ENCODE results near the gene SCN5A.

SCN5A gene

GRCh38 chr3:38560284-38560683 lies 89.2 kb downstream of the SCN5A start:
- Histone ChIP-seq H3K9ac (no peak overlapping the region), H3K27me3 (no peaks in the 10 kb centered on the region), H3K4me3 (no peak overlapping the region), H4K20me1 (no peaks in the 10 kb centered on the region; a peak in 1 of 22 replicates), H3K4me2 (no peak overlapping the region), H3K27ac (no peak overlapping the region), H3K9me3 (replicated peaks in 1 of 11) (no peaks in the 10 kb centered on the region), H3K36me3 (no peaks in the 10 kb centered on the region), H3K4me1 (peaks cover 0 to 7% (median 0%) of the 10 kb centered on the region in 10 experiments; a peak in 4 of 20 replicates)
- no peak for TF ChIP-seq Cebpa-rat (IDR thresholded peaks at IDR 0.05)

- no peak overlapping the region for H3K4me2 ChIP-seq
- H3K4me1 ChIP-seq = peaks cover 0 to 7% (median 0%) of the 10 kb centered on the region in 10 experiments; a peak in 1 of 20 replicates
- no peaks in the 10 kb centered on the region for H3K36me3 ChIP-seq
- peaks cover 0 to 8% (median 7%) of the 10 kb centered on the region in 11 experiments; a peak in 11 of 22 replicates for H3K9me3 ChIP-seq (replicated peaks in 1 of 11)
- no peak overlapping the region for H3K4me3 ChIP-seq
- no peak overlapping the region for H3K9ac ChIP-seq
- H3K27me3 ChIP-seq = no peaks in the 10 kb centered on the region
- TF ChIP-seq Cebpa-rat (IDR thresholded peaks at IDR 0.05) = no peak
- no peak overlapping the region for H3K27ac ChIP-seq
- no peaks in the 10 kb centered on the region; a peak in 1 of 22 replicates for H4K20me1 ChIP-seq
These were observed 90.6 kb downstream of the SCN5A start for GRCh38 chr3:38558864-38559263.

- Histone ChIP-seq H3K4me2 (no peak overlapping the region), H3K36me3 (no peaks in the 10 kb centered on the region), H3K27me3 (no peaks in the 10 kb centered on the region), H3K4me3 (no peak overlapping the region), H3K4me1 (no peaks in the 10 kb centered on the region), H3K27ac (no peak overlapping the region), H3K9me3 (replicated peaks in 1 of 11) (peaks cover 0 to 12% (median 10%) of the 10 kb centered on the region in 11 experiments; a peak in 11 of 22 replicates), H3K9ac (no peak overlapping the region), H4K20me1 (no peaks in the 10 kb centered on the region; a peak in 1 of 22 replicates)
- no peak for TF ChIP-seq Cebpa-rat (IDR thresholded peaks at IDR 0.05)
These were observed 92.7 kb downstream of the SCN5A start for GRCh38 chr3:38556640-38557358.

- peaks cover 0 to 12% (median 10%) of the 10 kb centered on the region in 11 experiments; a peak in 11 of 22 replicates for H3K9me3 ChIP-seq (replicated peaks in 1 of 11)
- TF ChIP-seq Cebpa-rat (IDR thresholded peaks at IDR 0.05) = no peak
- H3K27ac ChIP-seq = no peak overlapping the region
- H3K27me3 ChIP-seq = no peaks in the 10 kb centered on the region
- no peak overlapping the region for H3K4me2 ChIP-seq
- H3K4me3 ChIP-seq = no peak overlapping the region
- no peaks in the 10 kb centered on the region for H3K36me3 ChIP-seq
- H3K9ac ChIP-seq = no peak overlapping the region
- H4K20me1 ChIP-seq = no peaks in the 10 kb centered on the region; a peak in 1 of 22 replicates
- no peaks in the 10 kb centered on the region for H3K4me1 ChIP-seq
These were observed 93.6 kb downstream of the SCN5A start for GRCh38 chr3:38555926-38556325.

GRCh38 chr3:38555149-38555840 lies 94.2 kb downstream of the SCN5A start:
- Histone ChIP-seq H4K20me1 (no peaks in the 10 kb centered on the region), H3K4me2 (no peak overlapping the region), H3K4me3 (no peak overlapping the region), H3K9me3 (replicated peaks in 1 of 11) (peaks cover 0 to 12% (median 10%) of the 10 kb centered on the region in 11 experiments; a peak in 11 of 22 replicates), H3K36me3 (no peaks in the 10 kb centered on the region), H3K9ac (no peak overlapping the region), H3K27ac (no peak overlapping the region), H3K4me1 (no peaks in the 10 kb centered on the region), H3K27me3 (no peaks in the 10 kb centered on the region)
- no peak for TF ChIP-seq Cebpa-rat (IDR thresholded peaks at IDR 0.05)

DNA sequence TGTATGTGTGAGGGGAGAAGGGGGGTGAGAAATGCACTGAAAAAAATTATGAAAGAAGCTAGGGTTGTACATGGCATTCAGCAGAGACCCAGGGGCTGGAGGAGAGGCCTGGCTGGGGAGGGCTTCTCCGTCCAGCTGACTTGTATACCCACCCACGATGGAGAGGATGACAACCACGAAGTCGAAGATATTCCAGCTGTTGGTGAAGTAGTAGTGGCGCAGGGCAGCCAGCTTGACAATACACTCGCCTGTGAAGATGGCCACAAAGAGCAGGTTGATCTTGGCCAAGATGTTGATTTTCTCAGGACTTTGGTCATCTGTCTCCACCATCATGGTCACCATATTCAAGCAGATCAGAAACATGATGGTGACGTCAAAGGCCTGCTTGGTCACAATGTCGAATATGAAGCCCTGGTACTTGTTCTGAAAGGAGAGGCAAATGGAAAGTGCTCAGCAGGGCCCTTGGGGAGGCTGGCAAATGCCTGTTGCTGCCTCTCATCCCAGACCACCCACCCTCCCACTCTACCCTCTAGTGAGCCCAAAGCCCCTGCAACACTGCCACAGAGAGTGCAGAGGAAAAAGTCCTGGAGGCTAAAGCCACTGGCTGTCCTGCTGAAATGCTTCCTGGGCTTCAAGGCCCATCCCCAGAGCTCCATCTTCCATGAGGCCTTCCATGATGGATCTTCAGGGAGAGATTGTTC lies 95.2 kb downstream of the SCN5A start:
- Histone ChIP-seq H3K9ac (no peak overlapping the region), H3K4me1 (no peaks in the 10 kb centered on the region), H3K27ac (no peak overlapping the region), H3K4me3 (no peak overlapping the region), H3K27me3 (no peaks in the 10 kb centered on the region), H3K4me2 (no peak overlapping the region), H4K20me1 (no peaks in the 10 kb centered on the region), H3K36me3 (no peaks in the 10 kb centered on the region), H3K9me3 (replicated peaks in 1 of 11) (peaks cover 0 to 12% (median 10%) of the 10 kb centered on the region in 11 experiments; a peak in 11 of 22 replicates)
- no peak for TF ChIP-seq Cebpa-rat (IDR thresholded peaks at IDR 0.05)

- Histone ChIP-seq H3K4me1 (peaks cover 0 to 9% (median 8%) of the 10 kb centered on the region in 10 experiments; a peak in 15 of 20 replicates), H3K27me3 (no peaks in the 10 kb centered on the region), H3K9ac (no peak overlapping the region), H3K4me3 (no peak overlapping the region), H3K27ac (no peak overlapping the region), H3K9me3 (replicated peaks in 1 of 11) (peaks cover 0 to 12% (median 10%) of the 10 kb centered on the region in 11 experiments; a peak in 11 of 22 replicates), H3K4me2 (no peak overlapping the region), H4K20me1 (no peaks in the 10 kb centered on the region), H3K36me3 (no peaks in the 10 kb centered on the region)
- no peak for TF ChIP-seq Cebpa-rat (IDR thresholded peaks at IDR 0.05)
These were observed 96.4 kb downstream of the SCN5A start for GRCh38 chr3:38553071-38553470.

GRCh38 chr3:38552364-38552763 lies 97.1 kb downstream of the SCN5A start:
- TF ChIP-seq Cebpa-rat (IDR thresholded peaks at IDR 0.05) = no peak
- no peak overlapping the region for H3K27ac ChIP-seq
- no peak overlapping the region for H3K9ac ChIP-seq
- H4K20me1 ChIP-seq = no peaks in the 10 kb centered on the region
- no peaks in the 10 kb centered on the region for H3K36me3 ChIP-seq
- H3K4me3 ChIP-seq = no peak overlapping the region
- H3K4me2 ChIP-seq = no peak overlapping the region
- peaks cover 0 to 12% (median 10%) of the 10 kb centered on the region in 11 experiments; a peak in 11 of 22 replicates for H3K9me3 ChIP-seq (replicated peaks in 1 of 11)
- peaks cover 0 to 14% (median 11%) of the 10 kb centered on the region in 10 experiments; a peak in 15 of 20 replicates for H3K4me1 ChIP-seq
- no peaks in the 10 kb centered on the region for H3K27me3 ChIP-seq

All from BLaER1 treated with 17β-estradiol and CSF1 and Interleukin-3, amounts not matched to agents 10 nM and 100 nM (cell line).